Urinary bladder (tissue), 4 donors: Measurements from ENCODE around the gene SH3PXD2A. TPM values are rescaled to one million over a fixed set of nuclear protein-coding genes. Genes with fewer than 3 reads are reported as not detected.

ENCODE experiments used
- DNase-seq: peaks from one replicate; pipeline ENCODE4 v3.0.0-alpha.2; 2015; ENCODE audit errors: extremely low spot score
- H3K27ac ChIP-seq: one replicate; pipeline ENCODE4 v1.5.1; 2013; ENCODE audit warnings: low read depth, mild to moderate bottlenecking, moderate library complexity
- H3K36me3 ChIP-seq: one replicate; pipeline ENCODE4 v1.6.1; 2013; ENCODE audit warnings: mild to moderate bottlenecking, moderate library complexity; ENCODE audit not compliant: insufficient read depth
- H3K4me1 ChIP-seq: one replicate; pipeline ENCODE4 v1.6.1; 2013; ENCODE audit warnings: mild to moderate bottlenecking, moderate library complexity; ENCODE audit not compliant: insufficient read depth
- H3K4me3 ChIP-seq: one replicate; pipeline ENCODE4 v1.5.1; 2013; ENCODE audit warnings: low read depth, low read length
- WGBS: extraction: QIAGEN DNeasy Blood & Tissue Kit; methylation state at CpG from one replicate; pipeline ENCODE4 v1.1.7; 2013; 5-methylcytosine and 5-hydroxymethylcytosine counted together
- polyA plus RNA-seq: library from polyadenylated mRNA; stranded (reverse); fragments of 200-250 nt; gene quantifications from one replicate; pipeline ENCODE4 v1.2.3, GENCODE V29; 2013
- total RNA-seq: library from RNA; depleted of rRNA; stranded (reverse); fragments of >200 nt; gene quantifications from one replicate; pipeline ENCODE4 v1.2.3, GENCODE V29; 2014
- donor health status: healthy with polysubstance abuse.
- donor health status: healthy.

SH3PXD2A gene
- total and polyA plus RNA-seq, 2 donors = 29.6 to 56.9 TPM

DNA sequence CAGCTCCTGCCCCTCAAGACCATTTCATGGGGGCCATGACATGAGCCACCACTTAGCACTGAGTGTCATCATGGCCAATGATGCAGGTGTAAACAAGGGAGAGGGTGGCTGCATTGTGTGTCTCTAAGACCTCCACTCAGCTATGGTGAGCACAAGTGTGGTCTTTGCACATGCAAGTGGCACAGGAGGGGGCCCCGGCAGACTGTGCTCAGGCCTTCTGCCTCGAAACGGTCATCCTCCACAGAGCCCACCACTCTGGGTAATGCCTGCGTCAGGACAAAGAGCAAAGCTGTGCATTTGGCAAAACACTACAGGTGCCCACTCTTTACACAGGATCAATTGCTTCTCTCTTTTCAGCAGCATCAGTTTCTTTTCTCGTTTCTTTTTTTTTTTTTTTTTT is 125.5 kb downstream of the SH3PXD2A start:
- no peaks in the 10 kb centered on the region for H3K4me1 ChIP-seq
- no peak for DNase-seq
- no peak overlapping the region for H3K27ac ChIP-seq
- WGBS = 91% methylated on average over 5 of the region's 5 CpGs
- no peak overlapping the region for H3K4me3 ChIP-seq
- no peaks in the 10 kb centered on the region for H3K36me3 ChIP-seq

DNA sequence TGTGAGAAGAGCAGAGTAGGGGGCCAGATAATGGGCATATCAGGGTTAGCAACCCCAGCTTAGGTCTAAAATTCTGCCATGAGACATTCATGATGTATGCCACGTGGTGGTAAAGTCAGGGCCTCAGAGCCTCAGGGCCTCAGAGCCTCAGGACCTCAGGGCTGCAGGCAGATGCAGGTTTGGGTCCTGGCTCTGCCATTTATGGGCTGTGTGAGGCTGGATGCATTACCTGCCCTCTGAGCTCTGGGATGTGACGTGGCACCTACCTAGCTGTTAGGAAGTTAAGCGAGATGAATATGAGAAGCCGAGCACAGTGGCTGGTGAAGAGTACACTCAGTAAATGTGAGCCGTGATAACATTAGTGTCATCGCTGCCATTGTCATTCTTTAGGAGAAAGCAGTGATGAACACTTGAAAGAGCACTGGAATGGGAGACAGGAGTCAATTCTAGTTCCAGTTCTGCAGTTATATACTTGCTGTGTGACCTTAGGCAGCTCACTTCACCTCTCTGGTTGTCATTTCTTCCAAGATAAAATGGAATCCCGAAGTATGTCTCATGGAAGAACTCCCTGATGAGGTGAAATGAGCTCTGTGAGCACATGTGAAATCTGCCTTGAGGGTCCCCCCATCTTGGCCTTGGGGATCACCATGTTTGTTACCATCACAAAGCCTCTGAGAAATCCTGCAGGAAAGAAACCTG is 127.2 kb downstream of the SH3PXD2A start:
- DNase-seq = no peak
- no peaks in the 10 kb centered on the region for H3K36me3 ChIP-seq
- no peaks in the 10 kb centered on the region for H3K4me1 ChIP-seq
- WGBS = 87% methylated on average over 7 of the region's 7 CpGs
- H3K27ac ChIP-seq = no peak overlapping the region
- no peak overlapping the region for H3K4me3 ChIP-seq

DNA sequence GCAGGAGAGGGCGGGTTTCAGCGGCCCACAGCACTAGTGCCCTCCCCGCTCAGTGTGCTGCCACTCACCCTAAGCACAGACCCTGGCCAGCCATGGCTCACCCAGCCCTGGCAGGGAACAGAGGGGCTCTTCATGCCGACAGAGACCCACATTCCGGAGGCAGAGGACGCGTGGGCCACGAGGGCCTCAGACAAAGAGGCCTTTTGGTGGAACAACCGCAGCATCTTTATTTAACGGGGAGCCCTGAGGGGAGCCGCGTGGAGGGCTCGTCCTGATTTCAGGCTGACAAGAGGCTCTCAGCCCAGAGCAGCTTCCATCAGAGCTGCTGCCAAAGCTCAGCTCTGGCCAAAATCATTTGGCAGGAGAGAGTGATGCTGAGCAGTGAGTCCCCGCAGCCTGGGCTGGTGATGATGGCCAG is 127.8 kb downstream of the SH3PXD2A start:
- no peaks in the 10 kb centered on the region for H3K4me1 ChIP-seq
- no peaks in the 10 kb centered on the region for H3K36me3 ChIP-seq
- WGBS = 39% methylated on average over 14 of the region's 14 CpGs
- H3K4me3 ChIP-seq = no peak overlapping the region
- H3K27ac ChIP-seq = no peak overlapping the region
- no peak for DNase-seq

DNA sequence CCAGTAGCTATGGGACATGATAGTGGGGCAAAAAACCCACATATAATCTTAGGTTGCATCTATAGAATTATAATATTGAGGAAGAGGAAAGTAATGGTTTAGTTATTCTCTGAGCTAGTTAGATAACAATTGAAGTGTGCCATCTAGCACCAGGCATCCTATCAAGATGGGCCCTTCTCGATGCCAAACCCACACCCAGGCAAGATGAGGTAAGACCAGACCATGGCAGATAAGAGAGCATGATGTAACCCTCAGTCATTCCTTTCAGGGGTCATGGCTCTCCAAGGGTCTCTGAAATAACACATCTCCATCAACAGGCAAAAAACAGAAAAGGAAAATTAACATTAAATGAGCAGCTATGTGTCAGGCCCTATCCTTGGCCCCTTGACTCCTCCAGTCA is 128.7 kb downstream of the SH3PXD2A start:
- no peak for DNase-seq
- 82% methylated on average over 1 of the region's 1 CpG for WGBS
- H3K4me3 ChIP-seq = no peak overlapping the region
- no peaks in the 10 kb centered on the region for H3K36me3 ChIP-seq
- H3K27ac ChIP-seq = no peak overlapping the region
- H3K4me1 ChIP-seq = no peaks in the 10 kb centered on the region

DNA sequence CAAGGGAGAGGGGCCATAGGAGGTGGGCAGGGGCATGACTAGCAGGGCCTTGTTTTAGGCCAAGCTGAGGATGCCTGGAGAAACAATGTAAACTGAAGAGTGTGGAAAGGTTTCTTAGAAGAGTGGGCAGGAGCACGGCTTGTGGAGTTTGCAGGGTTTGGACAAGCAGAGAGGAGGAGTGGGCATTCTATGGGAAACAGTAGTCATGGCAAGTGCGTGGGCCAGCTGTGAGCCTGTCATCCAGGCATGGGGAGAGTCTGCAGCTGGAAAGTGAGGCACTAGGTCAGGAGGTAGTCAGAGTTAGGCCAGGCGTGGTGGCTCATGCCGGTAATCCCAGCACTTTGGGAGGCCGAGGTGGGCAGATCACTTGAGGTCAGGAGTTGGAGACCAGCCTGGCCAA is 130.1 kb downstream of the SH3PXD2A start:
- no peaks in the 10 kb centered on the region for H3K4me1 ChIP-seq
- no peaks in the 10 kb centered on the region for H3K36me3 ChIP-seq
- 98% methylated on average over 5 of the region's 5 CpGs for WGBS
- no peak overlapping the region for H3K4me3 ChIP-seq
- DNase-seq = no peak
- no peak overlapping the region for H3K27ac ChIP-seq

DNA sequence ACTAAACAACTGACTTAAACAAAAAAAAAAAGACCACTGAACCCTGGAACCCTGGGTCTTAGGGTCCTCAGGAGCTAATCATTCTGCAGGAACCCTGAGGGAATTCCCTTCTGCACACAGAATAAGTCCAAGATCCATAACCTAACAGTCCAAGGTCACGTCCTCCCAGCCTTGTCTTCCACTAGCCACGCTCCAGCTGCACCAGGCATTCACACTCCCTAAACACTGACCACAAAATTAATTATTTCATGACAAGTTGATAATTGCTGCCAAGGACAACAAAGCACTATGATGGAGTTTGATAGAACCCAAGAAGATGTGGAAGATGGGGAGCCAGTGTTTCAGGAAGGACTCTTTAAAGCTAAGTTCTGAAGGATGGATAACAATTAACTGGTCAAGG is 130.6 kb downstream of the SH3PXD2A start:
- Histone ChIP-seq H3K4me1 (no peaks in the 10 kb centered on the region), H3K4me3 (no peak overlapping the region), H3K27ac (no peak overlapping the region), H3K36me3 (no peaks in the 10 kb centered on the region)
- DNase-seq = no peak
- WGBS = 94% methylated on average over 2 of the region's 2 CpGs

DNA sequence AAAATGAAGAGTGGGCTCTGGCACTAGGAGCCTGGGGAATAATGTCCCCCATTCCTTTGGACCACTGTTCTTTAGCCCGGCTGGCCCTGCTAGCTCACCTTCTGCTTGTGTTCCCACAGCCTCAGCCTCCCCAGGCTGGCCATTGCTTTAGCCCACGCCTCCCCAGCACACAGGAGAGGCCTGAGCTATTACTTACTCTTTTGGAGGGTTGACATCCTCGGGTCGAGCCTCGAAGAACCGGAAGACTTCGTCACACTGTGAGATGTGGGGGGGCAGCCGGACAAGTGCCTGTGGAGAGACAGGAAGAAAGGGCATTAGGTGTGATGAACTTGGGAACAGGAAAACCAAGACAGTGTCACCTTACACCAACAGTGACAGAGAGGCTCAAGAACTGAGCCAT is 131.3 kb downstream of the SH3PXD2A start:
- no peak for DNase-seq
- Histone ChIP-seq H3K4me1 (no peaks in the 10 kb centered on the region), H3K4me3 (no peak overlapping the region), H3K27ac (no peak overlapping the region), H3K36me3 (no peaks in the 10 kb centered on the region)
- 95% methylated on average over 8 of the region's 8 CpGs for WGBS

DNA sequence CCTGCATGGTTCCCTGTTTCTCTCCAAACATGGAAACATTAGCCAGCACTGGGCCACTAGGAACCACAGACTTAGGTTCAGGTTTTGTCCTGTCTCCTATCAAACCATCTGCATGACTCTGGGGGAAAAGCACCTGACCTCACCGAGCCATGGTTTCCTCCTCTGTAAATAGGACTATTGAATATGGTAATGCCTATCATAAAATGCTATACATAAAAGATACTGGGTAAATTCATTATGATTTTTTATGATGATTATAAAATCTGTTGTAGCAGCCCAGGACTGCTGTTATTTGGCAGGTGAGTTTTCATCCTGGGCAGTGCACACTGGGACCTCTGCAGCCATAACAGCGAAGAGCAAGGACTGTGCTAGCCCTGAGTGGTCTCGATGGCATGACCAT is 131.8 kb downstream of the SH3PXD2A start:
- Histone ChIP-seq H3K4me3 (no peak overlapping the region), H3K27ac (no peak overlapping the region), H3K36me3 (no peaks in the 10 kb centered on the region), H3K4me1 (no peaks in the 10 kb centered on the region)
- no peak for DNase-seq
- WGBS = 94% methylated on average over 3 of the region's 3 CpGs

DNA sequence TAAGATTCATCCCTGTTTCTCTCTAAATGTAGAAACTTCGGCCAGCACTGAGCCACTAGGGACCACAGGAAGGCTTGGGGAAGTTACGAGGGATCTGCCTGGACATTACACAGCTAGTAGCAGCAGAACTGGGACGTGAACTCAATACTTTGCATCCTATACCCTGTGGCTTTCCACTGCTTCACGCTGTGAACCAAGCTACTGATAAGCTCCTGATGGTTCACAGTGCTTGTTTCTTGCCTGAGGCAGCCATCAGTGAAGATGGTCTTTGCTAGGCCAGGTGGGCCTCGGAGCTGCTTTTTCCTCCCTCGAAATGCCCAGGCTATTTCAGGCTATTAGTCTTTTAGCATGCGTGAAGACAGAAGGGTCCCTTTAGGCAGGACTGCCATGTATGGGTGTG is 132.7 kb downstream of the SH3PXD2A start:
- Histone ChIP-seq H3K27ac (no peak overlapping the region), H3K4me3 (no peak overlapping the region), H3K4me1 (no peaks in the 10 kb centered on the region), H3K36me3 (no peaks in the 10 kb centered on the region)
- DNase-seq = no peak
- WGBS = 93% methylated on average over 7 of the region's 7 CpGs

DNA sequence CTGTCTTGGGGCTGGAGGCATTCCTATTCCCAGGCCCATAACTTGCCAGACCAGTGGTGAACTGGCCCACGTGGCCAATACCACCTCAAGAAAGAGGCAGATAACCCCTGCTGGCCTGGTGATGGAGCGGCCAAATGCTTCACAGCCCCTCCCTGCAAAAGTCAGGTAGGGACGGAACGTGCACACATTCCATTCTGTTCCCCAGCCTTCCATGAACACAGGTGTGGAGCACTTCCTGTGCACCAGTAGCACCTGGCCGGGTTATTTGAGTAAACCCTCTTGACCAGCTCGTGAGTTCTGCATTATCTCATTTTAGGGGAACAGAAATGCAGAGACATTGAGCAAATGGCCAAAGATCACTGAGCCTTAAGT is 134.4 kb downstream of the SH3PXD2A start:
- Histone ChIP-seq H3K4me3 (no peak overlapping the region), H3K36me3 (no peaks in the 10 kb centered on the region), H3K4me1 (no peaks in the 10 kb centered on the region), H3K27ac (no peak overlapping the region)
- WGBS = 76% methylated on average over 6 of the region's 6 CpGs
- no peak for DNase-seq

DNA sequence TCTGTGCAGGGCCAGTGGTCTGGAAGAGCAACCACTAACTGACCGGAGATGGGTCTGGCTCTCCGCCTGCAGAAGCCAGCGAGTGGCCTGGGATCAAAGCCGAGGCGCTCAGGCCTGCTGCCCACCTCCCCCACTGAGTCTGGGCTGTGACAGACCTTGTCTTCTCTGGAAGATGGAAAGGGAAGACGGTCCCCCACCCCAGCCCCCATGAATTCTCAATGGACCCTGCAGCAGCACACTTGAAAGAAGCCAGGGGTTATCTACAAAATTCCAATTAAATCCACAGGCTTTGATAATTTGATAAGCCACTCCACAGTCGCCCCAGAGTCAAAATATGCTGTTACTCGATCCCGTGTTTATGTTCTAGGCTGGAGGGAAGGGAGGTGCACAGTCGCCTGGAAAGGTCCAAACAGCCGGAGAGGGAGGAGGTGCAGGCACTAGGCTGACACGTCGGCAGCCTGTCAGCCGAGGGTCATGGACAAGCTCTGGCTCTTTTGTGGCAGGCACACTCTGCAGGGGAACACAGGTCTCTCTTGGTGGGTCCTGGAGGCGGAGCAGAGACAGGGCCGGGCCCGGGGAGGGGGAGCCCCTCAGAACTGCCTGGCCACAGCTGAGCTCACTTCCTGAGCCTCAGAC is 134.9 kb downstream of the SH3PXD2A start:
- no peak overlapping the region for H3K27ac ChIP-seq
- no peaks in the 10 kb centered on the region for H3K36me3 ChIP-seq
- no peak for DNase-seq
- 46% methylated on average over 17 of the region's 17 CpGs for WGBS
- no peak overlapping the region for H3K4me3 ChIP-seq
- no peaks in the 10 kb centered on the region for H3K4me1 ChIP-seq

DNA sequence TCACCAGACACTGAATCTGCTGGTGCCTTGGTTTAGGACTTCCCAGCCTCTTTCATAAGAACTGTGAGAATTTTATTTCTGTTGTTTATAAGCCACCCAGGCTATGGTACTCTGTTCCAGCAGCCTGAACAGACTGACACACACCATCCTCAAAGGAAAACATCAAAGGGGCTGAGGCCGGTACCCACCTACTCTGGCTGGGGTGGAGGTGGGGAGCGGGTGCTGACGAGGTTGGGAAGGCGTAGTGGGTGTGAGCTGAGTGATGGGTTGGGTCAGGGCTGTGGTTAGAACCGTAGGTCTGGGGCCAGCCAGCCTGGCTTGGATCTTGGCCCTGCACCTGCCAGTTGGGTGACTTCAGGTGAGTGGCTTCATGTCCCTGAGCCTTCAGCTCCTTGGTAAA is 136.3 kb downstream of the SH3PXD2A start:
- 73% methylated on average over 5 of the region's 5 CpGs for WGBS
- no peak overlapping the region for H3K4me3 ChIP-seq
- DNase-seq = no peak
- H3K27ac ChIP-seq = no peak overlapping the region
- H3K4me1 ChIP-seq = no peaks in the 10 kb centered on the region
- H3K36me3 ChIP-seq = no peaks in the 10 kb centered on the region

DNA sequence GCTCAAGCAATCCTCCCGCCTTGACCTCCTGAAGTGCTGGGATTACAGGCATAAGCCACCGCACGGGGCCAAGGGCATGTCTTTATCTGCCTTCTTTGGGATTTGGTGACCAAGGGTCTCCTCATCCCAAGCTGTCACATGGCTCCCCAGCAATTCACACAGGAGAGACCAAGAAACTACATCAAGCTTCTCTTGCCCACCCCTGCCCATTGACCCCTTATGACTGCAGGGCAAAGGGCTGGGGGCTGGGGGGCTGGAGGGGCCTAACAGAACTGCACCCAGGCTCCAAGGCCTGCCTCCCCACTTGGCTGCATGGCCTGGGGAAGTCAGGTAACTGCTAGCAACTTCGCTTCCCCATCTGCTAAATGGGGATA is 137.1 kb downstream of the SH3PXD2A start:
- no peaks in the 10 kb centered on the region for H3K4me1 ChIP-seq
- no peaks in the 10 kb centered on the region for H3K36me3 ChIP-seq
- H3K4me3 ChIP-seq = no peak overlapping the region
- no peak for DNase-seq
- WGBS = 98% methylated on average over 4 of the region's 4 CpGs
- no peak overlapping the region for H3K27ac ChIP-seq

DNA sequence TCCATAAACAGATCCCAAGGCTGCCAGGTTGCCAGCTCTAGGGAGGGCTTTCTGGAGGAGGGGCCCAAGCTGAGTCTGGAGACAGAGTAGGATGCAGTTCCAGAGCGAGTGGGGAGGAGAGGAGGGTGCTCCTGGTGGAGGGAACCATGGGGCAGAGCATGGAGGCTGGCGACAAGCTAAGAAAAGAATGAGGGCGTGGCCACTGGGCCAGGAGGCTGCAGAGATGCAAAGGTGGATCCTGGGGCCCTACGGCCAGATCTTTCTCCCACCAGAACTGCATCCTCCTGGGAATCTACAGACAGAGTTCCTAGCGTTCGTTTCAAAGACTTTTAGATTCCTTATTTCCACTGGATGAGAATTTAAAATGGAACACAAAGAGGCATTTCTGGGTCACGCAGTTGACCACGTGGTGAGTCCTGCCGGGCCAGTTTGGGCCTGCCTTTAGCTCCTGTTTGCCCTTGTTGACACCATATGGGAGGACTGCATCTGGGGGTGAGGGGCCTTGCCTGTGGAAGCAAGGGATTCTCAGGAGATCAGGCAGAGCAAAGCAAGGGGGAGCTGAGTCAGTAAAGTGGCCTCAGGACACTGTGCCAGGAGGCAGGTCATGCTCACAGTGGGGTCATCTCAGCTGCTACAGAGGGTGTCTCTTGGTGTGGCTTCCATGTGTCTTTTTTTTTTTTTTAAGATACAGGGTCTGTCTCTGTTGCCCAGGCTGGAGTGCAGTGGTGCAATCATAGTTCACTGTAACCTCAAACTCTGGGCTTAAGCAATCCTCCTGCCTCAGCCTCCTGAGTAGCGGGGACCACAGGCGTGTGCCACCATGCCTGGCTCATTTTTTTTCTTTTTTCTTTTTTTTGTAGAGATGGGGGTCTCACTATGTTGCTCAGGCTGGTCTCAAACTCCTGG is 137.8 kb downstream of the SH3PXD2A start:
- no peak for DNase-seq
- Histone ChIP-seq H3K4me3 (no peak overlapping the region), H3K4me1 (no peaks in the 10 kb centered on the region), H3K27ac (no peak overlapping the region), H3K36me3 (no peaks in the 10 kb centered on the region)
- WGBS = 84% methylated on average over 11 of the region's 11 CpGs
